Inflammatory macrophage (primary cell): ENCODE data around the gene ZBTB48.
A peak's percentile ranks its signal among the peaks of the same experiment; 100 is the strongest.
"Not testable (repeated sequence)": the region's sequence is repeated elsewhere in the genome, so short reads cannot be mapped to it uniquely, and the experiment has no call there.

Experiments
- DNase-seq, 2 donors: peaks; one replicate each; pipeline ENCODE4 v3.0.0-alpha.2; 2020 to 2022

Gene ZBTB48

GRCh38 chr1:6592441-6592840 lies 12.6 kb downstream of the ZBTB48 start:
- no peak for DNase-seq

DNA sequence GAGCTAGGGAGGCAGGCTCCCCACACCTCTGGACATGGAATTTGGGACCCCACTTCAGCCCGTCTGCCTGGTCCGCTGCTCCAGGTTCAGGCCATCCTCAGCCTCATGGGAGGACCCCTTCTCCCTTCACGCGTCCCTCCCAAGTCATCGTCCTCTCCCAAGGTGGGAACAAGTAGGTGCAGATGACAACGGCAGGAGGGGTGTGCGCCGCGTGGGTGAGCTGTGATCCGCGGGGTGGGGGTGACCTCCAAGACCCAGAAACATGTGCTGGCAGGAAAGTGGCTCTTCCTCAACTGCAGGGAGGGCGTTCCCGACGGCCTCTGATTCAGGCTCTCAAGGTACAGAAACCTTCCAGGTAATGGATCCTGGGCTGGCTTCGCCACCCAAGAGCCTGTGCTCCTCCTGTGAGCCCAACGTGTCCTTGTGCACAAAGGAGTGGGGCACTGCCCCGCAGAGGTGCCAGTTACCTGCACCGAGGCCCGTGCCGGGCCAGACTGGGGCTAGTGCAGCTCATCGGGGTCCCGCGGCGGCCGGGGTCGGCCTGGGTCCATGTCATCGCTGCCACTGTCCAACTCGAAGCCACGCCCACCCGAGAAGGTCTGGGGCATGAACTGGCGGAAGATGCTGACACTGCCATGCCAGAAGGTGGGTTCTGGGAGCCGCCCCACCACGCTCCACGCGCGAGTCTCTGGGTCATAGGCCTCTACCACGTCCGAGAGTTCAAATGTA lies 13.2 kb downstream of the ZBTB48 start:
- no peak for DNase-seq

DNA sequence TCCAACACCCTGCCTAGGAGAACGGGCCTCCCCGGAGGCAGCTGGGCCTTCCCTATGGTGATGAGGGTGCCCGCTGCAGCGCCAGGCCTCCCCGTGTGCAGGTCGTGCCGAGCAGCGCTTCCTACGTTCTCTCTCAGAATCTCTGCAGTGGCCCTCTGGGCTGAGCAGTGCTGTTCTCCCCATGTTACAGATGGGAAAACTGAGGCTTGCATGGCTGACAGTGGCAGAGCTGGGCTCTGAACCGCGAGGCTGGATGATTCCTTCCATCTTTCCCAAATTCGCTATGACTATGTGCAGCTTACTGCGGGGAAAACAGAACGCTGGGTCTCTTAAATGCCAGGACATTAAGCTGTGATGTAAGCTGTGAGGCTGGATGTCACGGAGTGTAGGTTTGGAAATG lies 14.0 kb downstream of the ZBTB48 start:
- no peak for DNase-seq

- DNase-seq, result no peak
These were observed 15.4 kb downstream of the ZBTB48 start for GRCh38 chr1:6594977-6595740.

DNA sequence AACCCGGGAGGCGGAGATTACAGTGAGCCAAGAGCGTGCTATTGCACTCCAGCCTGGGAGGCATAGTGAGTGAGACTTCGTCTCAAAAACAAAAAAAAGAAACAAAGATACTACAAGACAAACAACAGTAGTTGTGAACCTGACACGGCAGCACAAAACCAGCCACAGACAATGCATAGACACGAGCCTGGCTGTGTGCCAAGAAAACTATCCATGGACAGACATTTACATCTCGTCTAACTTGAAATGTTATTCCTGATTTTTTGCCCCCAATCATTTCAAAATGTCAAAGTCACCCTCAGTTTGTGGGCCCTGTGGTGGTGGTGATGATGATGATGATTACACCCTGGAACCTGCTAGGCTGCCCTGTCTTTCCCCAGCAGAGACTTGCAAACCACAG lies 16.6 kb downstream of the ZBTB48 start:
- DNase-seq, result no peak

DNA sequence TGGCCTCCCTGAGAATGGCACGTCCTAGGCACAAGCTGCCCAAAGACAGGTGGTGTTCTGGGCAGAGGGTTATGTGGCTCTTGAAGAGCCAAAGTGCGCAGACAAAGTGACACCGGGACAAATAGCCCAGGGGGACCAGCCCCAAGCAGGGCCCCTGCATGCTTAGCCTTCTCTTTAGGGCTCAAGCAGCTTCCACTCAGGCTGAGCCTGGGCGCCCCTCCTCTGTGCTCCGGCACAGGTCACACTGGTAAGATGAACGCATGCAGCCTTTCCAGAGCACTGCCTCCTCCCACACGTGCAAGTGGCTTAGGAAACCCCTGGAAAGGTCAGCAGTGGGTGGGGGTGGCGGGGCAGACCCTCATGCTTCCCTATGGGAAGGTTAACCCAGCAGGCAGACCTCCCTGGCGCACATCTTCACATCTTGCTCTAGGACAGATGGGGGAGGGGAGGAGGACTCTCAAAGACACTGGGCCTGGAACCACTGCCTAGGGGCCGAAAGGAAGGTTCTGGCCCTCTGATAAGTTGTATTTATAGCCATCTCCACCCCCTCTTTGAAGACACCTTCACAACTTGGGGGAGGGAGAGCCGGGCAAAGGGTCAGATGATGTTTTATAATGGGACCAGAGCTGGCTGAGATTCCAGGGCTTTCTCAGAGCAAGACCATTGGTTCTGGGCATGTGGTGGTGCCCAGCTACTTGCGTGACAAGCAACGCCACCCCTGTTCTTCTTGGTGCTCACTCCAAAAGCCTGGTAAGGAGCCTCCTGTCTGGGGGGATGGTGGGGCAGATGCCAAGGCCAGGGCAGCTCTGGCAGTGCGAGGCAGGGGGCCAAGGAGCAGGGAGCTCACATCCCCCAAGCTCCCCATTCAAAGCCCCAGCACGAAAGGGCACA lies 17.3 kb downstream of the ZBTB48 start:
- no peak for DNase-seq

DNA sequence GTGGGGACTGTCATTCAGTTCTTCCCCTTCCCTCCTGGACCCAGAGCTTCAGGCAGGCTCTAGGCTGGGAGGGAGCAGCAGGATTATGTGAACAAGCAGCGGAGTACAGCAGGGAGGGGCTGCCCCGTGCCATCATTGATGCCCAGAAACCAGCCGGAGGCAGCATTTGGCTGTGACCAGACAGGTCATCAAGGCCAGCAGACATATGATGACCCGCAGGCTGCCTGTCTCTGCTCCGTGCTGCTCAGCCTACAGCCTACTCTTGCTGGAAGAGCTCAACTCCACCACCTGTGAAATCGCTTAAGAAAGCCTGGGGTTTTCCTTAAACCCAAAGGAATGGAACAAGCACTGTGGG lies 18.0 kb downstream of the ZBTB48 start:
- DNase-seq, result no peak

GRCh38 chr1:6599141-6599975 lies 19.6 kb downstream of the ZBTB48 start:
- peak; percentile 65 to 73 for DNase-seq

- DNase-seq, result not testable (repeated sequence)
These were observed 20.2 kb downstream of the ZBTB48 start for GRCh38 chr1:6599991-6600390.

- DNase-seq, result no peak
These were observed 20.7 kb downstream of the ZBTB48 start for GRCh38 chr1:6600410-6601048.

DNA sequence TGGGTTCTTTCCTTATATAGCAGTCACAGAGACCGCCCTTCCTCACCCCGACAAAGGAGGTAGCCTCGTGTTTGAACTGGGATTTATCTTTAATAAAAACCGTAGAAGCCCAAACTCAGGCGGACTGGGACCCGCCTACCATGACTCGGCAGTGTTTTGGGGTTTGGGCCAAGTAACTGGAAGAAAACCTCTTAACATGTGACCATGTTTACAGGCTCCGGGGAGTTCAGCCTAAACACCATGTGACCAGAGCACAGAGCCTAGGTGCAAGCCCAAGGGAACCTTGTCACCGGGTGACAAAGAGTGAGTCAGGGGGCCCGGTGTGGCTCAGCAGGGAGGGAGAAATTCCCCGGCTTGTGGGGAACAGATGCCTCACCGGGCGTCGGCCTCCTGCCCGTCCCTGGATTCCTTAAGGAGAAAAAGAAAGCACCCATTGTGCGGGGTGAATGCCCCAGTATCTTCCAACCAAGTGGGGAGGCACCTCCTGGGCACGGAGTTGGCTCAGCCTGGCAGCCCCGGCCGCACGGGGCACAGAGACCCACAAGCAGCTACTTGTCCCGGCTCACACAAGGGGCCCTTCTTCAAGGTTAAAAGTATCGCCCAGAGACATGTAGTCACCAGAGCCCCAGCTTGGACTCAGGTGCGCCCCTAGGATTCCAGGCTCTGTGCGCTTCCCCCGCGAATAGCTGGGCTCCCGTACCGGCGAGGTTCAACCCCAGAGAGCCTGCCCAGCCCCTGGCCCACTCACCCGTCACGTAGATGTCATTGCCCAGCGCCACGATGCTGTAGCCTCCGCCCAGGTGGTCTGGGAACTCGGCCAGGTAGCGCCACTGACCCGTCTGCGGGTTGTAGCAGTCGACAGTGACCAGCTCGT lies 21.5 kb downstream of the ZBTB48 start:
- DNase-seq, result peak; percentile 87 to 91

GRCh38 chr1:6601923-6602668 lies 22.3 kb downstream of the ZBTB48 start:
- peak in 1 of 2 donors; percentile 26 for DNase-seq

GRCh38 chr1:6602669-6603237 lies 23.0 kb downstream of the ZBTB48 start, which contains the start of gene KLHL21:
TSS of gene KLHL21 (minus strand) at chr1:6602869. CDS start at chr1:6602817, 52 bp downstream.
- DNase-seq, result peak; percentile 89 to 95

GRCh38 chr1:6603238-6603914 lies 23.6 kb downstream of the ZBTB48 start:
- peak; percentile 61 to 73 for DNase-seq

DNA sequence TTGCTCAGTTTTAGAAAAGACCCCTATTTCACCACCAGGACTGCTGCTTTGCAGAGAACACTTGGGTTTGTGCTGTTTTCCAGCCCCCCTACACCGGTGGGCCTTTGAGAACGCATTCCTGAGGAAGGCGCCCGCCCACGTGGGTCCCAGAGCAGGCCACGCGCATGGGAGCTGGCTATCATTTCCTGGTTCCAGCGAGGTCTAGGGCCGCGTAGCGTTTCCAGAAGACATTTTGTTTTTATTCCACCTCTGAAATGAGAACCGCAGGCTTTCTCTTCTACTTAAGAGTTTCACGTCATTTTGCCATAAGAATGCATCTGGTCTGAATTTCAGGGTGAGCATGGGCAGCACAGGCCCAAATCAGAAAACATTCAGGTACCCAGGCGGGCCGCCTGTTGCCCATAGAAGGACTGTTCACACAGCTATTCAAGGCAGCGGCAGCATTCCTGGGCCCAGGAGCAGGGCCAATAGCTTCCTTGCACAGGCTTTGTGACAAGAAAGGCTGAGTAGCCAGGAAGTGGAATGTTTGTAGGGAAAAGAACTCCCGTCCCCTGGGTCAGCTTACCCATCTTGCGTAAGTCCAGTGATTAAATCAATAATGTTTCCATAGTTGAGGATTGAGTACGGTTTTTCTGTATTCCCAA lies 24.2 kb downstream of the ZBTB48 start:
- DNase-seq, result peak; percentile 46 to 66

DNA sequence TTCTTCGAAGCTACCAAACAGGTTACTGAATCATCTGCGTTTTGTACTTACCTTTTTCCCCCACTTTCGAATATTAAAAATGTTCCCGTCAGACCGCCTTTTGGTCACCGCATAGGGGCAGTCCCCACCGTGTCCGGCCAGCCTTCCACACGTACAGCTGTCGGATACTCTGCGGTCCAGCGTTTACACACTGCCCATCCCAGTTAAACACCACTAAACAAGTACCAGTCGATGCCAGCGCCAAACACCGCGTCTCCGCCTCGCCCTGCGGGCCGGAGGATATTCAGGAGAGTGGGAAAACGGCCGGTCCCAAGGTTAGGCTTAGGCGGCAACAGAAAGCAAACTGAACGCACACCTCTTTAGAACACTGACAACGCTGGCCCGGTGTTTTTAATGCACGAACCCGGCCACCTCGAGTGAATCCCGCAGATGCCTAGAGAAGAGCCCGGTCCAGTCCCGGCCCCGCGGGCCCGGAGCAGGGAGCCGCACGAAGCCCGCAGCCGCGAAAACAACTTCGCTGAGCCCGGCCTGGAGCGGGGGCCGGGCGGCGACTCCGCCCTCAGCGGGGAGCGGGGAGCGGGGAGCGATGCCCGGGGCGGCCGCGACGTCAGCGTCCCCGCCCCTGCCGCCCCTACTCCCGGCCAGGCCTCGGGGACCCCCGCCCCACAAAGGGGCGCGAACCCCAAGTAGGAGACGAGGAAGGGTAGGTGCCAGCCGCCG lies 33.0 kb downstream of the ZBTB48 start:
- DNase-seq, result peak in 1 of 2 donors; percentile 65

DNA sequence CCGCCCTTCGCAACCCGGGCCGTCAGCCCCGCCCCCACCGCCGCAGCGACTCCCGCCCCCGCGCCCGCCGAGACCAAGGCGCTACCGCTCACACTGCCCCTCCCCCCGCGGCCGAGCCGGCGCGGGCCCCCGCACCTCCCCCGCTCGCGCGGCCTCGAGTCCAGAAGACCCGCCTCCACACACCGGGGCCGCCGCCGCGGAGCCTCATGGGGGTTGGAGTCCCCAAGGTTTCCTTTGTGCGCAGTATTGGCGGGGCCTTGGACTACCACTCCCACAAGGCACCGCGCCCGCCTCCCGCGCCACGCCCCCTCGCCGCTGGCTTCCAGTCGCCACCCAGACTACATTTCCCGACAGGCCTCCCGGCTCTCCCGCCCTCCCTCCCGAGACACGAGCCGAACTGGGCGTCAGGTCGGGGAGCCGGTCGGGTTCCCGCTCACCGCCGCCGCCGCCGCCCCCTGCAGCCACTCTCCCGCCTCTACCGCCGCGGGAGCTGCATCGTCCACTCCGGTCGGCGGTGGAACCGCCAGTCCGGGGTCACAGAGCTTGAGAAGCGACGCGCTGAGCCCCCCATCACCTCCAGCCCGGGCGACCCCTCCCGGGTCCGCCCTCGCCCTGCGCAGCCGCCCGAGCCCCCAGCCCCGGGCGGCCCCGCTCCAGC lies 33.7 kb downstream of the ZBTB48 start, which contains the start of gene PHF13:
Gene PHF13 (plus strand): TSS at position 371 of the 658 bp plus-strand sequence. CDS start 336 bp downstream, outside the sequence.
- DNase-seq, result peak; percentile 99
